Activated B cell treated with CpG ODN at 0.5 μM for 24 hours (primary cell): ENCODE measurements around the gene EYS. TPM values are rescaled to one million over a fixed set of nuclear protein-coding genes. Genes with fewer than 3 reads are reported as not detected.

ENCODE experiments used
- ATAC-seq: fragments of 200-7000 bp; cut with Tn5 transposase; one replicate; pipeline ENCODE4 v1.10.0; 2021; ENCODE audit warnings: low read depth, mild to moderate bottlenecking, moderate library complexity
- CTCF ChIA-PET: fragments of 350-600 bp; sonication (Branson Sonifier 250); formaldehyde crosslinking; loops from one replicate; lab custom pipeline; 2021; ENCODE audit warnings: antibody characterized with exemption; lab: Charles Lee
- POLR2A ChIA-PET: fragments of 350-600 bp; sonication (Branson Sonifier 250); formaldehyde crosslinking; loops from one replicate; lab custom pipeline; 2021; ENCODE audit warnings: antibody characterized with exemption; lab: Charles Lee
- DNase-seq: peaks from one replicate; pipeline ENCODE4 v3.0.0; 2022
- H3K27ac Mint-ChIP-seq: one replicate; pipeline ENCODE4 v1.8.0; 2020; ENCODE audit warnings: mixed read lengths
- H3K27me3 Mint-ChIP-seq: one replicate; pipeline ENCODE4 v1.8.0; 2021; ENCODE audit warnings: mixed read lengths
- H3K36me3 Mint-ChIP-seq: one replicate; pipeline ENCODE4 v1.8.0; 2021; ENCODE audit warnings: low read depth, mixed read lengths
- H3K4me1 Mint-ChIP-seq: one replicate; pipeline ENCODE4 v1.8.0; 2021; ENCODE audit warnings: mixed read lengths
- H3K4me3 Mint-ChIP-seq: one replicate; pipeline ENCODE4 v1.8.0; 2020; ENCODE audit warnings: mild to moderate bottlenecking, mixed read lengths
- H3K9me3 Mint-ChIP-seq: one replicate; pipeline ENCODE4 v1.8.0; 2020; ENCODE audit warnings: mixed read lengths
- intact Hi-C: fragments of 100-400 bp; cut with micrococcal nuclease; formaldehyde crosslinking; loops from one replicate; pipeline ENCODE4 v1.15.1; 2024
- total RNA-seq: library from RNA; stranded (reverse); gene quantifications from 2 replicates; pipeline ENCODE4 v1.2.3, GENCODE V29; 2022
- TF ChIP-seq, protein P1 (sequence below): fragments of 200-600 bp; IDR thresholded peaks from one replicate; pipeline ENCODE4 v1.8.0; 2022; ENCODE audit warnings: antibody characterized with exemption, mild to moderate bottlenecking

Gene EYS
- total RNA-seq, 1 donor from 2014 or later, result not detected

DNA sequence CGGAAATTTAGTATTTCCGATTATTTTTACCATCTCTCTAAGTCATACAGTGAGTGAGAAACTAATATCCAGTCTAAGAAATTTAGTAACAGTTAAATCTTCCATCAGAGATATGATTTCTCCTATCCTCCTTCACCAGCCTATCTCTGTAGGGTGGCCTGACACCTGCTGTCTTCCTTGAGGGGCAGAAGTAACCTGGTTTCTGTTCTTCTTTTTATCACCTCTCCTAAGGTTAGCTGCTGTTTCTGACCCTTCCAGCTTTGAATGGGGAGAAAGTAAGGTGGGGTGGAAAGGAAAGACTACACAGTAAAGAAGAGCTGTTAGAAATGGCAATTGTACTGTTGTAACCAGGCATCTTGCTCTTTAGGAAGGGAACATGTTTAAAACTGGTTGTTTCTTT, 1623.8 kb downstream of the EYS start:
- Mint-ChIP-seq H3K9me3 (peaks cover 8% of the 10 kb centered on the region), H3K27me3 (no peaks in the 10 kb centered on the region), H3K36me3 (no peaks in the 10 kb centered on the region), H3K4me1 (no peaks in the 10 kb centered on the region), H3K27ac (no peak overlapping the region), H3K4me3 (no peak overlapping the region)
- ChIA-PET POLR2A (no interaction called here), CTCF (no interaction called here)
- ATAC-seq (no peak), DNase-seq (no peak)
- intact Hi-C loops, result no loop called here
- TF ChIP-seq, protein P1, sequence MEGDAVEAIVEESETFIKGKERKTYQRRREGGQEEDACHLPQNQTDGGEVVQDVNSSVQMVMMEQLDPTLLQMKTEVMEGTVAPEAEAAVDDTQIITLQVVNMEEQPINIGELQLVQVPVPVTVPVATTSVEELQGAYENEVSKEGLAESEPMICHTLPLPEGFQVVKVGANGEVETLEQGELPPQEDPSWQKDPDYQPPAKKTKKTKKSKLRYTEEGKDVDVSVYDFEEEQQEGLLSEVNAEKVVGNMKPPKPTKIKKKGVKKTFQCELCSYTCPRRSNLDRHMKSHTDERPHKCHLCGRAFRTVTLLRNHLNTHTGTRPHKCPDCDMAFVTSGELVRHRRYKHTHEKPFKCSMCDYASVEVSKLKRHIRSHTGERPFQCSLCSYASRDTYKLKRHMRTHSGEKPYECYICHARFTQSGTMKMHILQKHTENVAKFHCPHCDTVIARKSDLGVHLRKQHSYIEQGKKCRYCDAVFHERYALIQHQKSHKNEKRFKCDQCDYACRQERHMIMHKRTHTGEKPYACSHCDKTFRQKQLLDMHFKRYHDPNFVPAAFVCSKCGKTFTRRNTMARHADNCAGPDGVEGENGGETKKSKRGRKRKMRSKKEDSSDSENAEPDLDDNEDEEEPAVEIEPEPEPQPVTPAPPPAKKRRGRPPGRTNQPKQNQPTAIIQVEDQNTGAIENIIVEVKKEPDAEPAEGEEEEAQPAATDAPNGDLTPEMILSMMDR, result no peak

DNA sequence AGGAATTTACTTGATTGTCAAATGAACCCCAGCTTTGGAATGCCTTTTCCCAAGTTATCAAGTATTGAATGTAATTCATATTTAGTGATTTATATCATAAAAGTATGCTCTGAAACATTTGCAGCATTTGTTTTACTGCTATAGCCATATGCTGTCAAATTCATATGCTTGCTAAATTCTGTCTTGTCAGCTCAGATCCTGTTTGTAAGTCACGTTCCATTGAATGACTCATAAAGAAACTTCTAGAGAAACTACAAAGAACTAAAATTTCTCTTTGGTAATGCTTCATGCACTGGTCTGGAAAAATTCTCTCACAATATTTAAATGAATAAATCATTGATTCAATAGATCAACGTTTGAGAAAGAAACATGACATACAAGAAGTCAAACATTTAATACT, 1625.6 kb downstream of the EYS start:
- Mint-ChIP-seq H3K27me3 (no peaks in the 10 kb centered on the region), H3K4me1 (no peaks in the 10 kb centered on the region), H3K27ac (no peak overlapping the region), H3K9me3 (peaks cover 8% of the 10 kb centered on the region), H3K4me3 (no peak overlapping the region), H3K36me3 (no peaks in the 10 kb centered on the region)
- TF ChIP-seq, protein P1, result no peak
- no peak for DNase-seq
- ATAC-seq, result no peak
- ChIA-PET CTCF (no interaction called here), POLR2A (no interaction called here)
- intact Hi-C loops, result no loop called here

DNA sequence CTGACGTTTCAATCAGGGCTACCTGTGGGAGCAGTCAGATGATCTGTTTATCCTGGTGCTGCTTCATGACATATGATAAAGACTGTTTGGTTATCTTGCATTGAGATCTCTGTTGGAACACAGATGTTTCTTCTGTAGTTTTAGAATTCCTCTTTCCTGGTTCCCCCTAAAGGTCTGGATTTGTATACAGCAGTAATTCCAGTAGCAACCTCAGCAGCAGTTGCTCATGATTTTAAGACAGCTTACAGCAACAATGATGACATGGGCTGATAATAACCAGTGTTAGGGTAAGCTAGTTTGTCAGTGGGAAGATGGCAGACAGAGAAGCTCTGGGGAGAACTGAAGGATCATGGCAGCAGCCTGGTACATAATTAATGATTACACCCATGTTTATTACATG, 1632.0 kb downstream of the EYS start:
- H3K4me3 Mint-ChIP-seq, result no peak overlapping the region
- ATAC-seq, result no peak
- no peak for DNase-seq
- CTCF ChIA-PET, result no interaction called here
- TF ChIP-seq, protein P1, result no peak
- POLR2A ChIA-PET, result no interaction called here
- H3K27me3 Mint-ChIP-seq, result no peaks in the 10 kb centered on the region
- intact Hi-C loops, result no loop called here
- H3K9me3 Mint-ChIP-seq, result peaks cover 4% of the 10 kb centered on the region
- H3K4me1 Mint-ChIP-seq, result no peaks in the 10 kb centered on the region
- H3K36me3 Mint-ChIP-seq, result no peaks in the 10 kb centered on the region
- H3K27ac Mint-ChIP-seq, result no peak overlapping the region

DNA sequence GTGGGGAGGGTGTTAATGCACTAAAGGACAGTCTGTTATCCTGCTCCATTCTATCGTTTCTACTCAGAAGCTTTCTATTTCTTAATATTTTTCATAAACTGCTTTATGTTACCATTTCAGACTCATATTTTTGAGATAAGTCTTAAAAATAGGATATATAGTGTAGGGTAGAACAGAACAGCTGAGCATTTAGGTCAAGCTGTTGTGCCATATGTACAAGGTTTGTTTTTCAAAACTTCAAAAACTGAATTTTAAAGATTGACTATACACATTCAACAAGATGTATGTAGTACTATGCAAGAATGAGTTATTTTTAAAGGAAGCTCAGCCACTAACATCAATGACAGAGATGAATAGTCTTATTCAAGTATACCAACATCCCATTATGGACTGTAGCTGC, 1634.3 kb downstream of the EYS start:
- Mint-ChIP-seq H3K27me3 (no peaks in the 10 kb centered on the region), H3K27ac (no peak overlapping the region), H3K4me1 (no peaks in the 10 kb centered on the region), H3K36me3 (no peaks in the 10 kb centered on the region), H3K9me3 (no peaks in the 10 kb centered on the region), H3K4me3 (no peak overlapping the region)
- intact Hi-C loops, result no loop called here
- no peak for DNase-seq
- no peak for ATAC-seq
- CTCF ChIA-PET, result no interaction called here
- POLR2A ChIA-PET, result no interaction called here
- TF ChIP-seq, protein P1, result no peak

DNA sequence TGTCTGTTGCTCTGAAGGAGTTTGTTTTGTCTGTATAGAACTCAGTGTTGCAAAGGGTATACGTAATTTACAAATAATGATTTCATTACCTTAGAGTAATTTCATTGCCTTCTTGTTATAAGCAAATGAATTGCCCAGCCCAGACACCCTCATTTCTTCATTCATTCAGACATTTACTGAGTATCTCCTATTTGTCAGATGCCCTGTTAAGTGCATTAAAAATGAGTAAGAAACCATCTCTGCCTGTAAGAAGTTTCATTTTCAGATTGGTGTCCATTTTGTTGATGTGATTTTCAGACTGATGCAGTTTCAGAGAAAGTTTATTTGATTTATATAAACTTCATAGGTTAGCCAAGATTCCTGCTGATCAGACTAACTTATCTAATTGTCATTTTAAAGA, 1642.1 kb downstream of the EYS start:
- DNase-seq (no peak), ATAC-seq (no peak)
- H3K36me3 Mint-ChIP-seq, result no peaks in the 10 kb centered on the region
- intact Hi-C loops, result no loop called here
- no peaks in the 10 kb centered on the region for H3K4me1 Mint-ChIP-seq
- POLR2A ChIA-PET, result no interaction called here
- CTCF ChIA-PET, result no interaction called here
- H3K27me3 Mint-ChIP-seq, result no peaks in the 10 kb centered on the region
- H3K27ac Mint-ChIP-seq, result no peak overlapping the region
- TF ChIP-seq, protein P1, result no peak
- no peak overlapping the region for H3K4me3 Mint-ChIP-seq
- H3K9me3 Mint-ChIP-seq, result peaks cover 7% of the 10 kb centered on the region
